Measurements from ENCODE around the gene C6orf89.

C6orf89 gene

DNA sequence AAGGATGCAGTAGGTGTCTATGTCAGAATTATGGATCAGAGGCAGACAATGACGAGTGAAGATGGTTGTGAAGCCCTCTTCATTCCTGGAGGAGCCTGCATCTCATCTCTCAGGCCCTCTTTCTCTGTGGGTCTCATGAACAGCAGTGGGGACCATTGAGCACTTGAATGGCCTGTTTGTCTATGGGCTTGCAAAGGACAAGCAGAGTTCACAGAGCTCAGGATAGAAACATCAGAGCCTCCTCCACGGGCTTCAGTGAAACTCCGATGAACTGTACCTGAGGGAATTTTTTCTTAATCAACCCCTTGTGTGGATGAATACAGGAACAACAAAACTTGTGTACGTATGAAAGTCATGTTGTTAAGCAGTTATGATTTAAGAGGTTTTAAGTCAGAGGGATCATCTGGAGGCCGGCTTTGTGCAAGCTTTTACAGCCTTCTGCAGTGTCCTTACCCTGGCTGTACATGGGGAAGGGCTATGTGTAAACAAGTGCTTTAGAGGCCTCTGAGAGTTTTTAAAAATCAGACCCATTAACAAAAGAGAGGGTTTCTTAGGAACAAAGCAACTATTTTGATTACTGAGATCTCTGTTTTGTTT, 39.1 kb downstream of the C6orf89 start:
- no peak for DNase-seq (ENCODE audit: low read depth)
- no peak overlapping the region for H3K4me3 ChIP-seq (ENCODE audit: low read depth, low read length)
- TF ChIP-seq, protein P1, sequence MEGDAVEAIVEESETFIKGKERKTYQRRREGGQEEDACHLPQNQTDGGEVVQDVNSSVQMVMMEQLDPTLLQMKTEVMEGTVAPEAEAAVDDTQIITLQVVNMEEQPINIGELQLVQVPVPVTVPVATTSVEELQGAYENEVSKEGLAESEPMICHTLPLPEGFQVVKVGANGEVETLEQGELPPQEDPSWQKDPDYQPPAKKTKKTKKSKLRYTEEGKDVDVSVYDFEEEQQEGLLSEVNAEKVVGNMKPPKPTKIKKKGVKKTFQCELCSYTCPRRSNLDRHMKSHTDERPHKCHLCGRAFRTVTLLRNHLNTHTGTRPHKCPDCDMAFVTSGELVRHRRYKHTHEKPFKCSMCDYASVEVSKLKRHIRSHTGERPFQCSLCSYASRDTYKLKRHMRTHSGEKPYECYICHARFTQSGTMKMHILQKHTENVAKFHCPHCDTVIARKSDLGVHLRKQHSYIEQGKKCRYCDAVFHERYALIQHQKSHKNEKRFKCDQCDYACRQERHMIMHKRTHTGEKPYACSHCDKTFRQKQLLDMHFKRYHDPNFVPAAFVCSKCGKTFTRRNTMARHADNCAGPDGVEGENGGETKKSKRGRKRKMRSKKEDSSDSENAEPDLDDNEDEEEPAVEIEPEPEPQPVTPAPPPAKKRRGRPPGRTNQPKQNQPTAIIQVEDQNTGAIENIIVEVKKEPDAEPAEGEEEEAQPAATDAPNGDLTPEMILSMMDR (IDR thresholded peaks at IDR 0.05; ENCODE audit: low read depth, low read length, missing control alignments) = no peak

DNA sequence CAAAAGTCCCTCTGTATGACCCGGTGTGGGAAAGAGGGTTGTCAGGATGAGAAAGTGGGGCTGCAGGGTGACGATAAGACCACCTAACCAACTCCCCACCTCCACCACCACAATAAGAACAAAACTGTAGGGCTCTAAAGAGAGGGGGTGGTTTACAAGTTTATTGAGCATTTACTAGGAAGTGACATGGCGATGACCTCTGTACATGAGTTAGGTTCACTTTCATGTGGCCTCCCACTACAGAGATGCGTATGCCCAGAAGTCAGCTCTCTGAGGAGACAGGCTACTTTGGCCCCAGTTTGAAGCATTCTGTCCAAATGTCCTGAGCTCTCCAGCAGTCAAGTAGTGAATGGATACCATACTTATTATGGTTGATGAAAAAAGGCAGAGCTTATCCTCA, 40.1 kb downstream of the C6orf89 start:
- TF ChIP-seq, protein P1 (IDR thresholded peaks at IDR 0.05; ENCODE audit: low read depth, low read length, missing control alignments) = no peak
- DNase-seq (ENCODE audit: low read depth) = no peak
- no peak overlapping the region for H3K4me3 ChIP-seq (ENCODE audit: low read depth, low read length)

DNA sequence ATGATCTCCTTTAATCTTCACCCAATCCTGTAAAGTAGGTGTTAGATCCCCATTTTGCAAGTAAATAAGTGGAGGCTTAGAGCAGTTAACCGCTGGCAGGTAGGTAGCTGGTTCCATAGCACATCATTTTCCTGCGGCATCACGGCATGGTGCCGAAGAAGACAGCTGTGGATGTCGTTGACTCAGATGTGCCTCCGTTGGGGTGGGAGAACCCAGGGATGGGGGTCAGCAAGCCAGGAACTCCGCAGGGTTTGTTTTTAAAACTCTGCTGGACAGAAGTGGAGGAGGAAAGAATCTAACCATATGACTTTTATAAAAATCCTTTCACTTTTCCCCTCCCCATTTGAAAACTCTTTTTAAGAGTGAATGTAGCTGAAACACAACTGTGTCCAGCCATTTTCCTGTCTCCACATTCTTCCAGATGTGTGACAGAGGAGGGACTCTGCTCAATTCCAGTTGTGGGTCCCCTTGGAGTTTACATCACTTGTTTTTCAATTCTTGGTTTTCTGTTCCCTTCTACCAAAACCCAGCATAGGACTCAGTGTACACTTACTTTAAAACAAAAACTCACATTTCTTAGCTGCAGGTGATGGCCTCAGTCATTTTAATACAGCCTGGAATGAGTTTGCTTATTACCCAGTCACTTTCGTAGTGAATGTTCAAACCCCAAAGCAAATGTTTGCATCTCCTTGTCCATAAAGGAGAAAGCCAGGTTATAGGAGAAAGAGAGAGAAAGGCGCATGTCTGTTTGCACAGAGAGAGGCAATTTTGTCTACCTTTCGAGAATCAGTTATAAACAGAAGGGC, 41.2 kb downstream of the C6orf89 start:
- no peak for DNase-seq (ENCODE audit: low read depth)
- TF ChIP-seq, protein P1 (IDR thresholded peaks at IDR 0.05; ENCODE audit: low read depth, low read length, missing control alignments) = no peak
- no peak overlapping the region for H3K4me3 ChIP-seq (ENCODE audit: low read depth, low read length)

DNA sequence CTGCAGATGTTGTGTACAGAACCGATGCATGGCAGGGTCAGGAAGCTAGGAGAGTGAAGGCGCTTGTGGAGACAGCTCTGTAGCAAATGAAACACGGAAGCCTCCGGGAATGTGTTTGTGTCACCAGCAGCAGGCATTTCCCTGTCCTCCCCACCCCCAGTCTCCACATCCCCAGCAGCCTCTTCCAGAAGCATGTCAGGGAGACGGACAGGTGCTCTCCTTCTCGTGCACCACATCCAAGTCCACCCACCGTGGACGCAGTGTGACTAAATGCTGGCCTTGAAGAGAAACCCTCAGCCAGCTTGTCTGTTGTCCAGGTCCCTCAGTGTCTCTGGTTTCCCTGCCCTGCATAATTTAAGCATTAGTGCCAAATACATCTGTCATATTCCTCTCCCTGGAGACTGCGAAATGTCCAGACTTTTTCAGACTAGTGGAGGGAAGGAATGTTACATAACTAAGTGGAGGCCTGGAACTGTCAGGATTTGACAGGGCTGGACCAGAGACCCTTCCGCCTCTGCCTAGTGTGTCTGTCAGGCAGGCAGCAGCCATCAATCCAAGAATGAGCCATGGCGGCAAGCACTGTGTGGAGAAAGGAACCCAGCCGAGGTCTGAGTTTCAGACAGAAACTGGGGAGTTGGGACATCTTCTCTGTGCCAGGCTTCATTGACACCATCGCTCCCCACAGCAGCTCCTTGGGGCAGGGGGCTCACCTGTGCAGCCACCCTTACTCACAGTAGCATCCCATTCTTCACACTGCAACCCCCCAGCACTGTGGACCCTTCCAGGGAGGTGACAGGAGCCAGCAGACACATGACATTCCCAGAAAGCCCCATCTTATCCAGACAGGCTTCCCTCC, 42.2 kb downstream of the C6orf89 start:
- H3K4me3 ChIP-seq (ENCODE audit: low read depth, low read length) = no peak overlapping the region
- TF ChIP-seq, protein P1 (IDR thresholded peaks at IDR 0.05; ENCODE audit: low read depth, low read length, missing control alignments) = no peak
- DNase-seq (ENCODE audit: low read depth) = no peak

DNA sequence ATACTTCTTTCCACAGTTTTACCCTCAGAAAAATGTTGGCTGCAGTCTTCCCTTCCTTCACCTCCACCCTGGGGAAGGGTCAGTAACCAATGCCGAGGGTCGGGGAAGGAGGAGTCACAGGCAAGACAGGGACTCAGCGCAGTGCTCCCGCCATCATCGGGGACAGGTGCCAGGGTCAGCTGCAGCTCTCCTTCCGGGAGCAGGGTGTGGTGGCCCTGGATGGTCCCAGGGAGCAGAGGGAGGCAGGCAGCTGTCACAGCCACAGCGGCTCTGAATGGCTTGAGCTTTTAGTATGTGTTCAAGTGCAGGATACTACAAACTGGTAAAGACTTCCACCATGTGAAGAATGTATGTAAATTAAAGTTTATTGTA, 42.8 kb downstream of the C6orf89 start:
- H3K4me3 ChIP-seq (ENCODE audit: low read depth, low read length) = no peak overlapping the region
- no peak for DNase-seq (ENCODE audit: low read depth)
- TF ChIP-seq, protein P1 (IDR thresholded peaks at IDR 0.05; ENCODE audit: low read depth, low read length, missing control alignments) = no peak

DNA sequence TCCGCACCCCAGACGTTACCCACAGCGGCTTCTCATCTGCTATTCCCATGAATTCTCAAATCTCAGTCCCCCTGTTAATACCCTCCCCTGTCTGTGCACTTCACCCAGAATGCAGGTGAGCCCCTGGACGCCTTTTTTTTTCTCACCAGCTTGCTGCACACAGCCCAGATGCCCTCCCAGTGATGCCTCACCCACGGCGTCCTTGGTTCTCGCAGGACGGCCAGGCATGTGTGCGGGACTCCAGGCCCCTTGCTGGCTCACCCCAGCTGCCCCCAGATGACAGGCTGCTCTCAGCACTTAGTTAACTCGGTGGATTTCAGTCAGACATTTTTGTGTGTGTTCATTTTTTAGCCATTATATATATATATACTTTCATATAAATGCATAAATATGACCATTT, 43.4 kb downstream of the C6orf89 start:
- no peak overlapping the region for H3K4me3 ChIP-seq (ENCODE audit: low read depth, low read length)
- no peak for DNase-seq (ENCODE audit: low read depth)
- TF ChIP-seq, protein P1 (IDR thresholded peaks at IDR 0.05; ENCODE audit: low read depth, low read length, missing control alignments) = no peak
